Body of pancreas (tissue), 4 donors: Measurements from ENCODE around the gene PKD1L1.

Experiments
- CTCF ChIP-seq, 7 experiments: fragments of 450-650 bp in 4 of 7; fragments of 200-600 bp in 3 of 7; sonication (generic) in 3 of 7; IDR thresholded peaks; one replicate each; pipeline ENCODE4 v1.5.1; 2016 to 2019; ENCODE audit warnings: antibody characterized with exemption in 7 of 7
- POLR2A ChIP-seq, 3 donors: fragments of 450-650 bp; IDR thresholded peaks; one replicate each; pipeline ENCODE4 v1.6.1; 2016; ENCODE audit warnings: antibody characterized with exemption in 3 of 3, mild to moderate bottlenecking in 2 of 3

GRCh38 chr7:47875406-47875805 lies 72.9 kb downstream of the PKD1L1 start:
- TF ChIP-seq CTCF (IDR thresholded peaks at IDR 0.05) (no peak), POLR2A (IDR thresholded peaks at IDR 0.05) (no peak)
